ENCODE data around the gene DCHS1.

The DCHS1 gene

DNA sequence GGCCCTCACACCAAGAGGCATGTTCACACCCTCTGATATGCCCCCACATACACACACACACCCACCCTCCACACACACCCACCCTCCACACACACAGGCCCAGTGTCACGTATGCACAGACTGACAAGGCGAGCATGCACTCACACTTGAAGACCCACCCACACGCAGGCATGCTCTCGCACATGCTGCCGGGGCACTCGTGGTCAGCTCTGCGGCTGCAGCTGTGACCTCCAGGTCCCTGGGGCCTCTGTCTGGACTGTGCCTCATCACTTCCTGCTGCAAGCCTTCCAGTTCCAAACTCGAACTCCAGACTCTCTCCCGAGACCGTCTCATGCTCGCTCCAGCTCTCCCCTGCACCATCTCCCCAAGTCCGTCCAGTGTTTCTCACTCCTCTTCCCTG lies 9.5 kb downstream of the DCHS1 start:
- DNase-seq = no peak

DNA sequence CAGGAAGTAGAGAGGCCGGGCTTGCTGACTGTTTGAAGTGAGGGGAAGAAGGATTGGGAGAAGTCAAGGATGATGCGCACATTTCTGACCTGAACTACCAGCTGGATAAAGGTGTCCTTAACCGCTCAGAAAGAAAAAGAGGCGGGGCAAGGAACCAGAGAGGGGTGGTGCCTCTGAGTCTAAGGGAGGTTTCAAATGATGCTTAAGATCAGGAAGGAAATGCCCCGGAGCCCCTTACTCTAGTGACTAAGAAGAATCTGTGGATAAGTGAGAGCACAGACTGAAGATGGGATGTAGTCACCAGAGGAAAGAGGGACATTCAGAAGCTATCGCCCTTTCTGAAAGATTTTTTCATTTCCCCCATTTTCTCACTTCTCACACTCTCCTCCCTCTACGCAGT lies 12.7 kb downstream of the DCHS1 start:
- no peak for DNase-seq

DNA sequence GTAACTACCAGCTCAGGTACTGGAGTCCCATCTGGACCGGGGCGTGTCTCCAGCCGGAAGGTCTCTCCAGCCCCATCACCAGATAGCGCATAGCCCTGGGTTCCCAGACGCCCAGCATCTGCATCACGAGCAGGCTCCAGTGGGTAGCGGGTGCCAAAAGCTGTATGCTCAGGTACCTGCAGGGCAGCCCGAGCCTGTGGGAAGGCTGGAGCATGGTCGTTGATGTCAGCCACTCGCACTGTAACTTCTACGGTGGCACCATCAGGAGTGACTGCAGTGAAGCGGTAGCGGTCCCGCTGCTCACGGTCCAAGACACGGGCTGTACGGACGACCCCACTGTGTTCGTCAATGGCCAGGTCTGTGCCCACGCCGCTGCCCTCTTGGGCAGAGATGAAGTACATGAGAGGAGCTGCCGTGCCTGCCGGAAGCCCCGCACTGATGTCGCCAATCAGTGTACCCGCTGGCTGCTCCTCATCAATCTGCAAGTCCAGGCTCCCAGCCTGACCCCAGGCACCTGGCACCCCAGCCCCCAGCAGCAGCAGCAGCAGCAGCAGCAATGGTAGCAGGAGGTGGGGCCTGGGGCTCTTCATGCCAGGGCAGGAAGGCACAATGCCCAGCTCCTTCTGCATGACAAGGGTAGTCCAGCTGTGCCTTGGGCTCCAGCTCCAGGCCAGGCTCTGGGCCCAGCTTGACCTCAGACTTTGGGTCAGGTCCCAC lies 14.5 kb downstream of the DCHS1 start:
- DNase-seq = no peak

DNA sequence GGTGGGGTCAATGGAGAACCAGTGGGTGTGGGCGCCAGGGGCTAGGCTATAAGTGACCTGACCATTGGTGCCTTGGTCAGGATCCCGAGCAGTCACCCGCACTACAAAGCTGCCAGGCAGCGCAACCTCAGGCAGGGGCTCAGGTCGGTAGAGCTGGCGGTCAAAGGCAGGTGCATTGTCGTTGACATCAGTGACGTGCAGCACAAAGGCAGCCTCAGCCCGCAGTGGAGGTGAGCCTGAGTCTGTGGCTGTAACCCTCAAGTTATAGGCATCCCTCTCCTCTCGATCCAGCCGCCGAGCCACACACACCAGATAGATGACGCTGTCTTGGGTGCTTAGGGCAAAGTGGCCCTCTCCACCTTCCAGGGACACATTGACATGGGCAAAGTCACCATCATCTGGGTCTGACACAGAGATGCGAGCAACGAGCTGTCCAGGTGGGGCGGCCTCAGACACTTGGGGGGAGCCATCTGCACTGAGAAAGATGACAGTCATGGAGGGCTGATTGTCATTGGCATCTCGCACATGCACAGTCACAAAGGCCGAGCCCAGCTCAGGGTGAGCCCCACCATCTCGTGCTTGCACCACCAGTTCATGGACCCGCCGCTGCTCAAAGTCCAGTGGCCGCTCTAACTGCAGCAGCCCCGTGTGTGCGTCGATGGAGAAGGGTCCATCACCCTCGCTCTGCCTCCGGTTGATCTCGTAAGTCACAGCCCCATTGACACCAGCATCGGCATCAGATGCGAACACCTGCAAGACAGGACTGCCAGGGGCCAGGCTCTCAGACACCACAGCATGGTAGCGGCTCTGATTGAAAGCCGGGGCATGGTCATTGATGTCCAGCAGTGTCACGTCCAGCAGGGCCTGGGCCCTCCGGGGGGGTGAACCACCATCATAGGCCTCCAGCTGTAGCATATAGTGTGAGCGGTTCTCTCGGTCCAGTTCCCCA lies 15.3 kb downstream of the DCHS1 start:
- no peak for DNase-seq

DNA sequence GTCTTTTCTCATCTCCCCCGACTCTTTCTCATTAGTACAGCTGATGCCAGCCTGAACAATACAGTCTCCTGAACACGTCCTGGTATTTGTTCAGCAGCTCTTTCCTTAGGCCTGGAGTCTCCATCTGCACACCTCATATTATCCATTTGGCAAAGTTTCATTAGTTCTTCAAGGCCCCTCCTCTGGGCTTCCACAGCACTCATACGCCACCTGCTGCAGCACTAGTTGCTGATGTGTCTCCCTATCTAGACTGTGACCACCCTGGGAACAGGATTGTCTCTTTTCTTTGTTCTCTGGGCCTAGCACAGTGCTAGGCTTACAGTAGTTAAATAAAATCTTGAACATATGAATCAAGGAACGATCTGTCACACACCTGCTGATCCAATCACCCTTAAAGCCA lies 17.2 kb downstream of the DCHS1 start:
- DNase-seq = no peak

DNA sequence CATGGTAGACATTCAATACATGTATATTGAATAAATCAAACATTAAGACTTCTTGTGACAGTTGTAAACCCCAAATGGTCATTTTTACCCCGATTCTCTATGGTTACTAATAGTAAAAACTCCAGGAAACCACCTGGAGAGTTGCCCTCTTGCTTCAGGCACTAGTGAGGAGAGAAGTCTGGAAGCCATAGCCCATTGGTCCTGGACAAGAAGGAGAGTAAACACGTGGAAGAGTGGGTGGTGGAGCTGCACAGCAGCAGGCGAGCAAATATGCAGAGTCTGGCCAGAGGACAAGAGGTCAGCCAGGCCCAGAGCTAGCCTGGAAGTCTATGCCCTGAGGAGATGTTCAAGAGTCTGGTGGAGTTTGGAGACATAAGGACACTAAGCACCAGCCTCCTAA lies 17.7 kb downstream of the DCHS1 start:
- no peak for DNase-seq

DNA sequence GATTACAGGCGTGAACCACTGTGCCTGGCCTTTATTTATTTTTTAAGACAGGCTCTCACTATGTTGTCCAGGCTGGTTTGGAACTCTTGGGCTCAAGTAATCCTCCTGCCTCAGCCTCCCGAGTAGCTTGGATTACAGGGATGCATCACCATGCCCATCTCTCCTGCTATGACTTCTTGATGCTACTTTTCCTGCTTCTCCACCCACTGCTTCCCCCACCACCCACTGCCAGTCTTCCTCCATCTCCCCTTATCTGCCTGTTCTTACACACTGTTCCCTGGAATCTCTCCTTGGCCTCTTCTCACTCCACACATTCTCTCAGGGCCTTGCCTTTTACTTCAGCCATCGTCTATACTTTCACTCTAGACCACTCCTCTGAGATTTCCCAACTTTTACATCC lies 19.1 kb downstream of the DCHS1 start:
- no peak for DNase-seq

DNA sequence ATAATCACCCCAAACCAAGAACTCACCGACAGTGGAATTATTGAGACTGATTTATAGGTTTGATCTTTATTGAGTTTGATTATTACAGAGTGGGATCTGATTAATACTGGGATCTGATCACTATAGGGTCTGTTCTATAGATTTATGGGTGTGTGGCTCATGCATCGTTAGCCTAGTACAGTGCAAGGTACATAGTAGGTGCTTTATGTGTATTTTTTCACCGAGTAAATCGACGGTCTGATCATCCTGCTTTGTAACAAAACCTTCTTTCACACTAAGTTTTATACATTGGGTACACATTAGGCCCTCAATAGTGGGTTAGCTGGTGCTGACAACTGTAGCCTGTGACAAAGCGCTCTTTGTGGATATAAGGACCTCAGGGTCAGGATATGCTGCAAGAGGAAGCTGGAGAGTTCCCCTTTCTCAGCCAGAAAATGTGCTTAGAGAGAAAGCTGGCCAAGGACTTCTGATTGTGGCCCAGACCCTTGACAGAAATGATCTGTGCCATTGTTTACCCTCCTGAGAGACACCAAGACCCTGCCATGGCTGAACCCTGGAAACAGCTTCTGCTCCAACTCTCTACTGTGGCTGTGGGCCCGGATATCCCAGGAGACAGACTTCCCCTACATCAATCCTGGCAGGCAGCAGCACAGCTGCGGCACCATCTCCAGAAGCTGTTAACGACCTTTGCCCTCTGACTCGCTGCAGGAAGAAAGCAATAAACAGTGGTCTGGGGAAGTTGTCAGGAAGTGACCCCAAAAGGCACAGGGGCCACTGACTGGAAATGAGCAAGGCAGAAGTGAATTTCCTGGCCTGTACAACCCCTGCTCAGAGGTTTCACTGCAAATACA lies 20.3 kb downstream of the DCHS1 start:
- no peak for DNase-seq

DNA sequence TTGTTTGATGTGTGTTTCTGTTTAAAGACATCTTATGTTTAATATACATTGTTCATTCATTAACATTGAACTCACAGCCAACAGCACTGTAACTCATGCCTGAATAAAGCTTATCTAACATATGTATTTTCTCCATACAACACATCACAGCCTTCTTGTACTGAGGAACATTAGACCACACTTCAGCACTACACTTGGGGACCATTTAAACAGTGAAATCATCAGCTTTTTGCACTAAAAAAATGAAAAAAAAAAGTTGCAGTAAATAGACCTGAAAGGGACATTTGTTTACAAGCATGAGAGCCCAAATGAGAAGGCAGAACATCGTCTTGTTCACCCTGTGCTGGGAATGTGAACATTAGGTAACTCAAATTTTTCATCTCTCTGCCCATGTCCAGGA lies 21.1 kb downstream of the DCHS1 start:
- DNase-seq = no peak

DNA sequence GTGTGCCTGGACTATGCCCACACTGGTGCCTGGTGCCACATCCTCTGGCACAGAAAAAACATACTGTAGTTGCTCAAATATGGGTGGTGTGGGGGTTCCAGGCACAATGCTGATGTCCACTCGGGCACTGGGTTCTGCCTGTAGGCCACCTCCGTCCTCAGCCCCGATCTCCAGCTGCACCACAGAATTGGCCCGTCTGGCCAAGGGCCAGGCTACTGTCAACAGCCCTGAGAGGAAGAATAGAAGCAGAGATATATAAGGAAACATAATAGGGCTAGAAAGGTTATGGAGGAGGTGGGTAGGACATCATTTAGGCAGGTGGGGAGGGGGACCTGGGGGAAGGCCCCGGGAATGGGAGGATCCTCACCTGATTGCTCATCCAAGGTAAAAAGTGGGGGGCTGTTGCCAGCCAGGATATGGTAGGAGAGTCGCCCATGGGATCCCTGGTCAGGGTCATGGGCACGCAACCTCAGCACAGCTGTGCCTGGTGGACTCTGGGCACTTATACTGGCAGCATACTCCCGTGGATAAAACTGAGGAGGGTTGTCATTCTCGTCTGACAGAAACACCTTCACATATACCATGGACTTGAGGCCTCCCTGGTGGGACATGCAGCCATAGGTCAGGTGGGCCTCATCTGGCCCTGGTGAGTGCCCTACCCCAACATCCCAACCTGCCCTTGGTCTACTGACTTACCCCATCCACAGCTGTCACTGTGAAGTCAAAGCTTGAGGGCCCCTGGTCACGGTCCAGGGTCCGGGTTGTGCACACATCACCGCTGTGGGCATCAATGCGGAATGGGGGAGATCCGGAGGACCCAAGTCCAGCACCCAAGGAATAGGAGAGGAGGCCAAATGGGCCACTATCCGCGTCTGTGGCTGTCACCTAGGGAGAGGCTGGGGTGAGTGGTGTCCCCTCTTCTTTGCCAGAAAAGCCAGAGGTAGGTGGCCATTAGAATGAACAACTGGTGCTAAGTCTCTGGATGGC lies 21.9 kb downstream of the DCHS1 start:
- DNase-seq = no peak

DNA sequence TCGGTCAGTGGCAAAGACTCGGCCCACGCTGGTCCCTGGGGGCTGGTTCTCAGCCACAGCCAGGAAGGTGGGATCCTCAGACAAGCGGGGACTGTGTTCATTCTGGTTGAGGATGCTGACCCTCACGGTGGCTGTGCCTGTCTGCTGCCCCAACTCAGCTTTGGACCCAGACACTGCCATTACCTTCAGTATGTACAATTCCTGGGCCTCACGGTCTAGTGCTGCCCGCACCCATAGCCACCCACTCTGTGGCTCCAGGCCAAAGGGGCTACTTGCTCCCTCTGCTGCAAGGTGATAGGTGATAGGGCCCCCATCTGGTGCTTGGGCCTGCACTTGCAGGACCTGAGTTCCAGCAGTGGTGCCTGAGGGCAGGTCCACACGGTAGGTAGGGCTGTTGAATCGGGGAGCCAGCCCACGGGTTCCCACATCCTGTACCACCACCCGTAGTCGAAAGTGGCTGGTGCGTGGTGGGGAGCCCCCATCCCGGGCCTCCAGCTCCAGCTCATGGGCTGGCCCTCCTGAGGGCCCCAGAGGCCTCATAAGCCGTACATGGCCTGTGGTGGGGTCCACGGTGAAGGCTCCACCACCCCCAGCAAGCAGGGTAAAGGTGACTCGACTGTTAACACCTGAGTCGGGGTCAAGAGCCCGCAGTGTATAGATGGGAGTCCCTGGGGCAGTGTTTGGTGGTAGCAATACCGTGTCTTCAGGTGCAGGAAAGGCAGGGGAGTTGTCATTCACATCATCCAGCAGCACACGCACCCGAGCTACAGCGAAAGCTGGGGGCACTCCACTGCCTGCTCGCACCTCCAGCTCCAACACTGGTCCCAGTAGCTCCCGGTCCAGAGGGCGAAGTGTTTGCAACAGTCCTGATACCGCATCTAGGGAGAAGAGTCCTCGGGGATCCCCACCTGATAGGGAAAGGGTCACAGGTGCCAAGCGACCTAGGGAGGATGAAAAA lies 23.2 kb downstream of the DCHS1 start:
- no peak for DNase-seq

DNA sequence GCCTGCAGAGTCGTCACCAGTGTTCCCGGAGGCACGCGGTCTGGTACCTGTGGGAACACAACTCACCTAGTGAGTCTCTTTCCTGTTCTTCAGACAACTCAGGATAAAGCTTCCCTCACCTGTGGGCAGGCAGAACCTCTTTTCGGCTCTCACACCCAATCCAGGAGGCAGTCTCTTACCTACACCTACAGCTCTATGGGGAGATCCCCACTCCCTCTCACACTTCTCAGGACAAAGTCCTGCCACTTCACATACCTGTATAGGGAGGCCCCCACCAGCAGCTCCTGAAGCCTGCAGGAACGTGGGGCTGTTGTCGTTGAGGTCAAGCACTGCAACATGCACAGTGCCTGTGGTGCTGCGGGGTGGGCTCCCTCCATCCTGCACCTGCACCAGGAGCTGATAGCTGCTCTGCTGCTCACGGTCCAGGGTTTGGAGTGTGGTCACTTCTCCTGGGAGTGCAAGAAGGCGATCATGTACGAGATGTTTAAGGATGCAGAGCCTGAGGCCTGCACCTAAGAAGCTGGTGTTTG lies 24.2 kb downstream of the DCHS1 start:
- no peak for DNase-seq

DNA sequence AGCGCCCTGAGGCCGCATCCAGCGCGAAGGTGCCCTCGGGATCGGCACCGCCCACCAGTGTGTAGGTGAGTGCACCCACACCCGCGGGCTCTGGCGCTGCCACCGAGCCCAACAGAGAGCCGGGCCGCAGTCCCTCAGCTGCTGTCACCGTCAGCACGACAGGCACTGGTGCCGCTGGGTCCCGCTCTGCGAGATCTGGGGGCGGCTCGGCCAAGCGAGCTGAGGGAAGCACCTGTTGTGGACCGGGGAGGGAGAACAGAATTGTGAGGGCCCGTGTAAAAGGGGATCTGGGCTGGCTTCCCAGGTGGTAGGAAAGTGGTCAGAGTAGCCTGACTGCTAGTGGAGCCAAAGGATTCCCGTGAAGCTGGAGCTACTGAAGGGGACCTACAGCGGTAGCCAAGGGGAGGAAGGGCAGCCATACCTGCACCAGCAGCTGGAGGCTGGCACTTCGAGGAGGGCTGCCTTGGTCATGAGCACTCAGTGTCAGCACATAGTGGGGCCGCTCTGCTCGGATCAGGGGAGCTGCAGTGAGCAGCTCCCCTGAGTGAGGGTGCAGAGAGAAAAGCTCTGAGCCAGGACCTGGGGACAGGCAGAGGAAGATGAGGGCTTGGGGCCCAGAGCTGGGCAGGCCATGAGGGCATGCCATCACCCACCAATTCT lies 24.8 kb downstream of the DCHS1 start:
- no peak for DNase-seq

DNA sequence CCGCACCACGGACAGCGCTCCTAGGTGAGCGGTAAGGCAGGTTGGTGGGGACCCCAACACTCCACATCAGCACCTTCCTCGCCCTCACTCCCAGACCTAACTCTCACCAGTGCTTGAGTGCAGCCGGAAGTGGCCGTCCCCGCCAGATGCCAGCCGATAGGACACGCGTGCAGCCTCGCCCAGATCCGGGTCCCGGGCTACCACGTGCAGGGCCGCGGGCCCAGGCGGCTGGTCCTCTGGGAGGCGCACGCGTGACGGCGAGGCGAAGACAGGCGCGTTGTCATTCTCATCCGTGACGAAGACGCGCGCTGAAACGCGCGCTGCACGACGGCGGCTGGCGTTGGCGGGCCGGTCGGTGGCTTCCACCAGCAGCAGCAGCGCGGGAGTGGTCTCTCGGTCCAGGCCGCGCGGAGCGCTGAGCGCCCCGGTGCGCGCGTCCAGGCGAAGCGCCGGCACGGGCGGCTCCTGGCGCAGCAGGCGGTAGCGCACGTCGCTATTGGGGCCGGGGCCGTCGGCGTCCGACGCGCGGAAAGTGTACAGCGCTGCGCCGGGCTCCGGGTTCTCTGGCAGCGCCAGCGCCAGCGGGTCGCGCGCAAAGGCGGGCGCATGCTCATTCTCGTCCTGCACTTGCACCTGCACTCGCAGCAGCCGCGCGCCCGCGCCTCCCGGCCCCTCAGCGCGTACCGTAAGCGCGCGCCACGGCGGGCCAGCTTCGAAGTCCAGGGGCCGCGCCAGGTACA lies 25.5 kb downstream of the DCHS1 start:
- DNase-seq = no peak

DNA sequence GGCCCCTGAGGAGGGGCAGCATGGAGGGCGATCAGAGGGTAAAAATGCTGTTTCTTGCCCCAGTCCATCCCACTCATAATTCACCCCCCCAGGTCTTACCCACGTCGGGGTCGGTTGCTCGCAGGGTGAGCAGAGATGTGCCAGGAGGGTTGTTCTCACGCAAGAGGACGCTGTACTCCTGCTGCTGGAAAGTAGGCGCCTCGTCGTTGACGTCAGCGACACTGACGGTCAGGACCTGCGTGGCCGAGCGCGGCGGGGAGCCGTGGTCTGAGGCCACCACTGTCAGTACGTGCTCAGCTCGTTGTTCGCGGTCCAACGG lies 26.1 kb downstream of the DCHS1 start:
- no peak for DNase-seq

DNA sequence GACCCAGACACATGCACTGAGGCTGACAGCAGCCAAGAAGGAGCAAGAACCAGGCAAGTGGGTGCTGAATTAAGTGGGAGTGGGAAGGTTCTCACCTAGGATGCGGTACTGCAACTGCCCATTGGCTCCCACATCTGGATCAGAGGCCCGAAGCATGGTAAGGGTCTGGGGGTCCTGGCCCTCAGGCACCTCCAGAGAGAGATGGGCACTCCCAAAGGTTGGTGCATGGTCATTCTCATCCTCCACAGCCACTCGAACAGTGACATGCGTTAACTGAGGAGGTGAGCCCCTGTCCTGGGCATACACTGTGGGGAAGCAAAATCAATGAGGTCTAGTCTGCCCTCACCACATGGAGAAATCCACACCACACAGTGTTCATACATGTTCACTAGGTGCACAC lies 27.1 kb downstream of the DCHS1 start:
- DNase-seq = no peak

DNA sequence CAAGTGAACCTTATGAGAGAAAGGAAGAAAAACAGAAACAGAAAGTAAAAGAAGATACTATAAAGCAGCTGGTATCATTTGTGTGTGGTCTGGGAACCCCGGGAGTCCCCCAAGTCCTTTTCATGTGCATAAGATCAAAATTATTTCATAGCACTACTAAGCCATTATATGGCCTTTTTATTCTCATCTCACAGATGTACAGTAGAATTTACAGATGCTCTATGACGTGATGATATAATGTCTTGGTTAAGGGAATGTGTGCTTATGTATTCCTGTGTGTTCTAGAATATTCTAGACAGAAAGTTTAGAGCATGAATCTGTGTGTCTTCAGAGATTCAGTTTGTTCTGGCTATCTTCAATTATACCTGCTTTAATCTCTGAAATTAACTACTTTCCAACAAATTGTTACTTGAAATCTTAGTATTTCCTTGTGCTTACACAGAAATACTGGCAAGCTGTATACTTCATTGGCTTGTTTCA lies 27.8 kb downstream of the DCHS1 start:
- DNase-seq = peak; percentile 38

DNA sequence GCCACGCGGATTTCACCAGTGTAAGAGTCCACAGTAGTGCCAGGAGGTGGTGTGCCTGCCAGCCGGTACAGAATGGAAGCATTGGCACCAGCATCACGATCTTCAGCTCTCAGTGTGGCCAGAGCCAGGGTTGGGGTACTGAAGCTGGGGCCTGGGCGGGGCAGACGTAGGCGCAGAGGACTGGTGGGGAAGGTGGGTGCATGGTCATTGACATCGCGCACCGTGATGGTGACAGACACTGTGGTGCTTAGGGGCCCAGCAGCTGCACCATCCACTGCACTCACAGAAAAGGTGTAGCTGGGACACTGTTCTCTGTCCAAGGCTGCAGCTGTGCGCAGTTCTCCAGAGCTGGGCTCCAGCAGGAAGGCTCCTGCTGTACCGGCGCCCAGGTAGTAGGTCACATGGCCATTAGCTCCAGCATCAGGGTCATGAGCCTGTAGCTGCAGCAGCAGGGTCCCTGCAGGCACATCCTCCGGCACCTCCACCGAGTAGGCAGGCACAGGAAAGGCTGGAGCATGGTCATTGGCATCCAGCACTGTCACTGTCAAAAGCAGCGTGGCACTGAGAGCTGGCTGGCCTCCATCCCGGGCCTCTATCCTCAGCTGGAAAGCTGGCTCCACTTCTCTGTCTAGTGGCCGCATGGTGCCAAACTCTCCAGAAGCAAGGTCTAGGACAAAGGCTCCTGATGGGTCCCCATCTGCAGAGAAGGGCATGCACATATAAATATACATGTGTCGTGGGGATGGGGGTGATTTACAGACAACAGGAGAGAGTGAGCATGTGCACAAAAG lies 28.4 kb downstream of the DCHS1 start:
- no peak for DNase-seq
